ENCODE results near the gene GALNT10. TPM values are rescaled to one million over a fixed set of nuclear protein-coding genes. Genes with fewer than 3 reads are reported as not detected.
A peak's percentile ranks its signal among the peaks of the same experiment; 100 is the strongest.

Gene GALNT10
- total RNA-seq, 1 experiment from 2014 or later: 23.4 TPM

GRCh38 chr5:154446195-154447088, 255.9 kb downstream of the GALNT10 start:
- peak; percentile 58 to 69 for DNase-seq
- peaks cover 16% of the 10 kb centered on the region for H3K4me1 Mint-ChIP-seq (ENCODE audit: low read depth, unreplicated experiment)
- H3K27me3 Mint-ChIP-seq (ENCODE audit: insufficient read depth, unreplicated experiment): no peaks in the 10 kb centered on the region
- Histone ChIP-seq H3K4me3 (ENCODE audit: low read depth, low read length) (peak overlapping the region; percentile 53), H3K4me1 (no peaks in the 10 kb centered on the region), H3K36me3 (ENCODE audit: control insufficient read depth, insufficient read depth, low read length) (peaks cover 2% of the 10 kb centered on the region), H3K27me3 (replicated peaks; ENCODE audit: control insufficient read depth, insufficient read depth, low read length) (no peaks in the 10 kb centered on the region), H3K9me3 (no peaks in the 10 kb centered on the region)
- TF ChIP-seq CTCF (IDR thresholded peaks at IDR 0.05; ENCODE audit: insufficient read depth in 1 of 2, low read depth in 1 of 2, low read length in 1 of 2, severe bottlenecking in 1 of 2, unreplicated experiment in 1 of 2): no peak
- peak overlapping the region; percentile 77 for H3K27ac Mint-ChIP-seq (ENCODE audit: unreplicated experiment)
- no peaks in the 10 kb centered on the region for H3K9me3 Mint-ChIP-seq (ENCODE audit: unreplicated experiment)
- peaks cover 13% of the 10 kb centered on the region for H3K36me3 Mint-ChIP-seq (ENCODE audit: insufficient read depth, unreplicated experiment)
- BruUV-seq (replicated peaks): no TSS peak
- H3K4me3 Mint-ChIP-seq (ENCODE audit: unreplicated experiment): peak overlapping the region; percentile 98
- intact Hi-C loops (cut with micrococcal nuclease; ENCODE audit: unreplicated experiment): loop anchor here (5.0 kb wide), 1 partner anchor 159 kb away; no protein-coding TSS in a partner anchor
- ChIA-PET CTCF (no interaction called here), POLR2A (no interaction called here)

GRCh38 chr5:154447089-154447725, 256.7 kb downstream of the GALNT10 start:
- Mint-ChIP-seq H3K27ac (ENCODE audit: unreplicated experiment) (peak overlapping the region; percentile 45), H3K4me3 (ENCODE audit: unreplicated experiment) (peak overlapping the region; percentile 85), H3K4me1 (ENCODE audit: low read depth, unreplicated experiment) (peaks cover 16% of the 10 kb centered on the region), H3K9me3 (ENCODE audit: unreplicated experiment) (no peaks in the 10 kb centered on the region), H3K36me3 (ENCODE audit: insufficient read depth, unreplicated experiment) (peaks cover 14% of the 10 kb centered on the region), H3K27me3 (ENCODE audit: insufficient read depth, unreplicated experiment) (no peaks in the 10 kb centered on the region)
- Histone ChIP-seq H3K27me3 (replicated peaks; ENCODE audit: control insufficient read depth, insufficient read depth, low read length) (no peaks in the 10 kb centered on the region), H3K4me1 (no peaks in the 10 kb centered on the region), H3K36me3 (ENCODE audit: control insufficient read depth, insufficient read depth, low read length) (peaks cover 2% of the 10 kb centered on the region), H3K4me3 (ENCODE audit: low read depth, low read length) (peak overlapping the region; percentile 53), H3K9me3 (no peaks in the 10 kb centered on the region)
- DNase-seq: no peak
- intact Hi-C loops (cut with micrococcal nuclease; ENCODE audit: unreplicated experiment): loop anchor here (5.0 kb wide), 1 partner anchor 160 kb away; no protein-coding TSS in a partner anchor
- TF ChIP-seq CTCF (IDR thresholded peaks at IDR 0.05; ENCODE audit: insufficient read depth in 1 of 2, low read depth in 1 of 2, low read length in 1 of 2, severe bottlenecking in 1 of 2, unreplicated experiment in 1 of 2): no peak
- ChIA-PET CTCF (no interaction called here), POLR2A (no interaction called here)
- TSS peak; percentile 45 for BruUV-seq (replicated peaks)

GRCh38 chr5:154449786-154450185, 259.3 kb downstream of the GALNT10 start:
- Mint-ChIP-seq H3K27ac (ENCODE audit: unreplicated experiment) (no peak overlapping the region), H3K4me3 (ENCODE audit: unreplicated experiment) (no peak overlapping the region), H3K36me3 (ENCODE audit: insufficient read depth, unreplicated experiment) (peaks cover 23% of the 10 kb centered on the region), H3K4me1 (ENCODE audit: low read depth, unreplicated experiment) (peaks cover 13% of the 10 kb centered on the region), H3K9me3 (ENCODE audit: unreplicated experiment) (no peaks in the 10 kb centered on the region), H3K27me3 (ENCODE audit: insufficient read depth, unreplicated experiment) (no peaks in the 10 kb centered on the region)
- intact Hi-C loops (cut with micrococcal nuclease; ENCODE audit: unreplicated experiment): loop anchor here (5.0 kb wide), 1 partner anchor 162 kb away; no protein-coding TSS in a partner anchor
- Histone ChIP-seq H3K9me3 (no peaks in the 10 kb centered on the region), H3K36me3 (ENCODE audit: control insufficient read depth, insufficient read depth, low read length) (peaks cover 2% of the 10 kb centered on the region), H3K4me1 (no peaks in the 10 kb centered on the region), H3K27me3 (replicated peaks; ENCODE audit: control insufficient read depth, insufficient read depth, low read length) (no peaks in the 10 kb centered on the region), H3K4me3 (ENCODE audit: low read depth, low read length) (no peak overlapping the region)
- ChIA-PET POLR2A (no interaction called here), CTCF (no interaction called here)
- BruUV-seq (replicated peaks): no TSS peak
- no peak for TF ChIP-seq CTCF (IDR thresholded peaks at IDR 0.05; ENCODE audit: insufficient read depth in 1 of 2, low read depth in 1 of 2, low read length in 1 of 2, severe bottlenecking in 1 of 2, unreplicated experiment in 1 of 2)
- DNase-seq: no peak
